SK-N-SH (cell line): ENCODE results near the gene CPNE8.

Experiments used
- ELF1 ChIP-seq: IDR thresholded peaks from 2 replicates; pipeline ENCODE4 v1.4.0; 2012
- FOXM1 ChIP-seq: IDR thresholded peaks from 2 replicates; pipeline ENCODE4 v1.4.0; 2012; ENCODE audit warnings: low read depth, mild to moderate bottlenecking
- JUND ChIP-seq: IDR thresholded peaks from 2 replicates; pipeline ENCODE4 v1.4.0; 2012
- RFX5 ChIP-seq: IDR thresholded peaks from 2 replicates; pipeline ENCODE4 v1.6.1; 2012; ENCODE audit warnings: mild to moderate bottlenecking, improper control_type of control experiment, low read length
- USF2 ChIP-seq: fragments of 150-350 bp; IDR thresholded peaks from 2 replicates; pipeline ENCODE4 v1.6.1; 2017; ENCODE audit warnings: antibody characterized with exemption, low read length, low read depth, borderline replicate concordance
- ZBTB33 ChIP-seq: IDR thresholded peaks from 2 replicates; pipeline ENCODE4 v1.4.0; 2012; ENCODE audit warnings: low read depth, borderline replicate concordance
- TF ChIP-seq, protein P1 (sequence below): fragments of 200-600 bp; sonication (generic); IDR thresholded peaks from 2 replicates; pipeline ENCODE4 v1.6.1; 2017; ENCODE audit warnings: antibody characterized with exemption, mild to moderate bottlenecking, moderate library complexity

GRCh38 chr12:38776647-38777046 is 128.7 kb downstream of the CPNE8 start:
- TF ChIP-seq ELF1, result no peak
- TF ChIP-seq, protein P1, sequence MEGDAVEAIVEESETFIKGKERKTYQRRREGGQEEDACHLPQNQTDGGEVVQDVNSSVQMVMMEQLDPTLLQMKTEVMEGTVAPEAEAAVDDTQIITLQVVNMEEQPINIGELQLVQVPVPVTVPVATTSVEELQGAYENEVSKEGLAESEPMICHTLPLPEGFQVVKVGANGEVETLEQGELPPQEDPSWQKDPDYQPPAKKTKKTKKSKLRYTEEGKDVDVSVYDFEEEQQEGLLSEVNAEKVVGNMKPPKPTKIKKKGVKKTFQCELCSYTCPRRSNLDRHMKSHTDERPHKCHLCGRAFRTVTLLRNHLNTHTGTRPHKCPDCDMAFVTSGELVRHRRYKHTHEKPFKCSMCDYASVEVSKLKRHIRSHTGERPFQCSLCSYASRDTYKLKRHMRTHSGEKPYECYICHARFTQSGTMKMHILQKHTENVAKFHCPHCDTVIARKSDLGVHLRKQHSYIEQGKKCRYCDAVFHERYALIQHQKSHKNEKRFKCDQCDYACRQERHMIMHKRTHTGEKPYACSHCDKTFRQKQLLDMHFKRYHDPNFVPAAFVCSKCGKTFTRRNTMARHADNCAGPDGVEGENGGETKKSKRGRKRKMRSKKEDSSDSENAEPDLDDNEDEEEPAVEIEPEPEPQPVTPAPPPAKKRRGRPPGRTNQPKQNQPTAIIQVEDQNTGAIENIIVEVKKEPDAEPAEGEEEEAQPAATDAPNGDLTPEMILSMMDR, result no peak
- TF ChIP-seq ZBTB33, result no peak
- no peak for TF ChIP-seq JUND
- no peak for TF ChIP-seq USF2
- TF ChIP-seq RFX5, result no peak
- no peak for TF ChIP-seq FOXM1
